ENCODE results near the gene KEL.

KEL gene

GRCh38 chr7:142925413-142925812 lies 36.8 kb downstream of the KEL start:
- H3K36me3 ChIP-seq (ENCODE audit: low read length), result no peaks in the 10 kb centered on the region
- H3K9ac ChIP-seq (ENCODE audit: low read length), result no peak overlapping the region
- no peaks in the 10 kb centered on the region for H3K9me2 ChIP-seq (replicated peaks; ENCODE audit: insufficient read depth, low read length)
- no peaks in the 10 kb centered on the region for H3K9me3 ChIP-seq (ENCODE audit: insufficient read depth, low read length)
- no peak overlapping the region for H3K4me3 ChIP-seq (ENCODE audit: insufficient read depth, low read length, poor library complexity, severe bottlenecking)
- H3K79me2 ChIP-seq (ENCODE audit: insufficient read depth, low read length), result no peaks in the 10 kb centered on the region
- no peaks in the 10 kb centered on the region for H3F3A ChIP-seq (ENCODE audit: insufficient read depth)
- no peak overlapping the region for H2AFZ ChIP-seq (ENCODE audit: low read depth, low read length, severe bottlenecking)
- H3K27ac ChIP-seq (ENCODE audit: low read depth, low read length), result no peak overlapping the region
- TF ChIP-seq, protein P1, sequence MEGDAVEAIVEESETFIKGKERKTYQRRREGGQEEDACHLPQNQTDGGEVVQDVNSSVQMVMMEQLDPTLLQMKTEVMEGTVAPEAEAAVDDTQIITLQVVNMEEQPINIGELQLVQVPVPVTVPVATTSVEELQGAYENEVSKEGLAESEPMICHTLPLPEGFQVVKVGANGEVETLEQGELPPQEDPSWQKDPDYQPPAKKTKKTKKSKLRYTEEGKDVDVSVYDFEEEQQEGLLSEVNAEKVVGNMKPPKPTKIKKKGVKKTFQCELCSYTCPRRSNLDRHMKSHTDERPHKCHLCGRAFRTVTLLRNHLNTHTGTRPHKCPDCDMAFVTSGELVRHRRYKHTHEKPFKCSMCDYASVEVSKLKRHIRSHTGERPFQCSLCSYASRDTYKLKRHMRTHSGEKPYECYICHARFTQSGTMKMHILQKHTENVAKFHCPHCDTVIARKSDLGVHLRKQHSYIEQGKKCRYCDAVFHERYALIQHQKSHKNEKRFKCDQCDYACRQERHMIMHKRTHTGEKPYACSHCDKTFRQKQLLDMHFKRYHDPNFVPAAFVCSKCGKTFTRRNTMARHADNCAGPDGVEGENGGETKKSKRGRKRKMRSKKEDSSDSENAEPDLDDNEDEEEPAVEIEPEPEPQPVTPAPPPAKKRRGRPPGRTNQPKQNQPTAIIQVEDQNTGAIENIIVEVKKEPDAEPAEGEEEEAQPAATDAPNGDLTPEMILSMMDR (IDR thresholded peaks at IDR 0.05; ENCODE audit: insufficient read depth, low read length, poor library complexity, severe bottlenecking), result no peak
- TF ChIP-seq EZH2phosphoT487 (conservative IDR thresholded peaks at IDR 0.05; ENCODE audit: low read length), result no peak
- no peaks in the 10 kb centered on the region for H4K20me1 ChIP-seq (ENCODE audit: low read depth, low read length)
- H3K4me2 ChIP-seq (ENCODE audit: low read depth, low read length, poor library complexity, severe bottlenecking), result no peak overlapping the region
- no peaks in the 10 kb centered on the region for H3K27me3 ChIP-seq (ENCODE audit: low read length)

DNA sequence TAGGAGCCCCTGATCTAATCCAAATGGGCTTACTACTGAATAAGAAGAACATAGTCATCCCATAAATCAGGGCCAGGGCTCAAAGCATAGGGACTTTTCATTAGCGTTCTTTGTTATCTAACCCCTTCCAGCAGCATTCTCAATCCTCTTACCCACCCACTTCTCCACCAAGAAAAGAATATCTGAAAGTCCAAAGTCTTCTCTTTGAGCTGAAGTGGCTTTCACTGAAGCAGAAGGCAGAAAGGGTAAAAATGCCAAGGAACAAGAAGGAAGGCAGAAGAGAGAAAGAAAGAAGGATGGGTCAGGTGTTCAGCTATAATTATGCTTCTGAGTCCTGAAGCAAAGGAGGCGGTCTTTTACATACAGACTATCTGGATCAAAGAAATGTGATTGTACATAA lies 38.8 kb downstream of the KEL start:
- no peak overlapping the region for H3K4me2 ChIP-seq (ENCODE audit: low read depth, low read length, poor library complexity, severe bottlenecking)
- no peaks in the 10 kb centered on the region for H3K9me3 ChIP-seq (ENCODE audit: insufficient read depth, low read length)
- no peak overlapping the region for H3K27ac ChIP-seq (ENCODE audit: low read depth, low read length)
- no peak overlapping the region for H3K4me3 ChIP-seq (ENCODE audit: insufficient read depth, low read length, poor library complexity, severe bottlenecking)
- H3K9ac ChIP-seq (ENCODE audit: low read length), result no peak overlapping the region
- H2AFZ ChIP-seq (ENCODE audit: low read depth, low read length, severe bottlenecking), result no peak overlapping the region
- H3K36me3 ChIP-seq (ENCODE audit: low read length), result no peaks in the 10 kb centered on the region
- no peaks in the 10 kb centered on the region for H3K79me2 ChIP-seq (ENCODE audit: insufficient read depth, low read length)
- H3K27me3 ChIP-seq (ENCODE audit: low read length), result no peaks in the 10 kb centered on the region
- H4K20me1 ChIP-seq (ENCODE audit: low read depth, low read length), result no peaks in the 10 kb centered on the region
- TF ChIP-seq, protein P1 (IDR thresholded peaks at IDR 0.05; ENCODE audit: insufficient read depth, low read length, poor library complexity, severe bottlenecking), result no peak
- TF ChIP-seq EZH2phosphoT487 (conservative IDR thresholded peaks at IDR 0.05; ENCODE audit: low read length), result no peak
- H3F3A ChIP-seq (ENCODE audit: insufficient read depth), result no peaks in the 10 kb centered on the region
- H3K9me2 ChIP-seq (replicated peaks; ENCODE audit: insufficient read depth, low read length), result no peaks in the 10 kb centered on the region

DNA sequence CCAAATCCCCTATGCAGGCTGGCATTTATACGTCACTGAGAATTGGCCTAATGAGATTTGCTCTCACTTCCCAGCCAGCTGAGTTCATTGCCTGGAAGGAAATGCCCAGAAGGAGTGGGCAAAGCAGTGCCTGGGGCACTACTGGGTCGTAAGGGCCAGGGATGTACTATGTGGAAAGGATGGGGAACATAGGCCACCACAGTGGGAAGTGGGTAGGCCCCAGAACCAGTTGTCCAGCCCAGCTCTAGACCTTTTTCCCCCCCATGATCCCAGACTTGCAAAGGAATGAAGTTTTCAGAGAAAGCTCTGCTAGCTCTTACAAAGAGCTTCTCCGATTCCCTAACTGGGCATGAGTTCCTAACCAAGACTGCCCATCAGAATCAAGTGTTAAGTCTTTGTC lies 42.5 kb downstream of the KEL start:
- no peaks in the 10 kb centered on the region for H4K20me1 ChIP-seq (ENCODE audit: low read depth, low read length)
- H3K79me2 ChIP-seq (ENCODE audit: insufficient read depth, low read length), result no peaks in the 10 kb centered on the region
- H3K9me3 ChIP-seq (ENCODE audit: insufficient read depth, low read length), result no peaks in the 10 kb centered on the region
- H3K9ac ChIP-seq (ENCODE audit: low read length), result no peak overlapping the region
- H3F3A ChIP-seq (ENCODE audit: insufficient read depth), result no peaks in the 10 kb centered on the region
- no peaks in the 10 kb centered on the region for H3K9me2 ChIP-seq (replicated peaks; ENCODE audit: insufficient read depth, low read length)
- H3K4me2 ChIP-seq (ENCODE audit: low read depth, low read length, poor library complexity, severe bottlenecking), result no peak overlapping the region
- no peaks in the 10 kb centered on the region for H3K27me3 ChIP-seq (ENCODE audit: low read length)
- H3K4me3 ChIP-seq (ENCODE audit: insufficient read depth, low read length, poor library complexity, severe bottlenecking), result no peak overlapping the region
- no peak overlapping the region for H2AFZ ChIP-seq (ENCODE audit: low read depth, low read length, severe bottlenecking)
- no peaks in the 10 kb centered on the region for H3K36me3 ChIP-seq (ENCODE audit: low read length)
- H3K27ac ChIP-seq (ENCODE audit: low read depth, low read length), result no peak overlapping the region
- TF ChIP-seq, protein P1 (IDR thresholded peaks at IDR 0.05; ENCODE audit: insufficient read depth, low read length, poor library complexity, severe bottlenecking), result no peak
- TF ChIP-seq EZH2phosphoT487 (conservative IDR thresholded peaks at IDR 0.05; ENCODE audit: low read length), result no peak
